Effector memory CD4-positive, alpha-beta T cell (primary cell): ENCODE results near the gene TAPBPL.

Experiments
- DNase-seq, 3 donors: peaks; one replicate each; pipeline ENCODE4 v3.0.0-alpha.2; 2020
- H3K27ac ChIP-seq: 2 replicates; pipeline ENCODE4 v1.7.0; 2013; ENCODE audit warnings: mild to moderate bottlenecking, low read length, moderate library complexity; ENCODE audit not compliant: insufficient read depth, poor library complexity, severe bottlenecking
- H3K27me3 ChIP-seq: replicated peaks from 2 replicates; pipeline ENCODE4 v1.7.0; 2013; ENCODE audit warnings: mild to moderate bottlenecking, low read length; ENCODE audit not compliant: insufficient read depth, control insufficient read depth, poor library complexity, severe bottlenecking
- H3K36me3 ChIP-seq: 2 replicates; pipeline ENCODE4 v1.7.0; 2013; ENCODE audit warnings: mild to moderate bottlenecking, low read length, moderate library complexity; ENCODE audit not compliant: control insufficient read depth, insufficient read depth
- H3K4me1 ChIP-seq: 2 replicates; pipeline ENCODE4 v1.7.0; 2013; ENCODE audit warnings: low read length, mild to moderate bottlenecking; ENCODE audit not compliant: control insufficient read depth, insufficient read depth, poor library complexity, severe bottlenecking
- H3K4me3 ChIP-seq: 2 replicates; pipeline ENCODE4 v1.7.0; 2013; ENCODE audit warnings: low read length, low read depth, mild to moderate bottlenecking; ENCODE audit not compliant: insufficient read depth, poor library complexity, severe bottlenecking
- H3K9me3 ChIP-seq: 2 replicates; pipeline ENCODE4 v1.7.0; 2013; ENCODE audit warnings: mild to moderate bottlenecking, low read length, moderate library complexity; ENCODE audit not compliant: control insufficient read depth

The TAPBPL gene

GRCh38 chr12:6435961-6436715 is 15.7 kb upstream of the TAPBPL start:
- Histone ChIP-seq H3K36me3 (no peaks in the 10 kb centered on the region), H3K27me3 (no peaks in the 10 kb centered on the region), H3K4me3 (no peak overlapping the region), H3K27ac (no peak overlapping the region), H3K9me3 (no peaks in the 10 kb centered on the region), H3K4me1 (peaks cover 7% of the 10 kb centered on the region)
- DNase-seq, result no peak

GRCh38 chr12:6437586-6437985 is 14.3 kb upstream of the TAPBPL start:
- no peak for DNase-seq
- H3K4me3 ChIP-seq, result no peak overlapping the region

GRCh38 chr12:6438345-6438744 is 13.5 kb upstream of the TAPBPL start:
- DNase-seq, result no peak

More at GRCh38 chr12:6437586-6437985, 14.3 kb upstream of the TAPBPL start:
- no peaks in the 10 kb centered on the region for H3K27me3 ChIP-seq
- no peaks in the 10 kb centered on the region for H3K9me3 ChIP-seq
- H3K36me3 ChIP-seq, result no peaks in the 10 kb centered on the region
- peaks cover 7% of the 10 kb centered on the region for H3K4me1 ChIP-seq
- H3K27ac ChIP-seq, result no peak overlapping the region

GRCh38 chr12:6440391-6440790 is 11.5 kb upstream of the TAPBPL start:
- H3K9me3 ChIP-seq, result no peaks in the 10 kb centered on the region
- no peak overlapping the region for H3K4me3 ChIP-seq
- no peaks in the 10 kb centered on the region for H3K27me3 ChIP-seq
- no peak overlapping the region for H3K27ac ChIP-seq
- no peaks in the 10 kb centered on the region for H3K36me3 ChIP-seq
- no peak for DNase-seq
- H3K4me1 ChIP-seq, result peaks cover 17% of the 10 kb centered on the region

More at GRCh38 chr12:6438345-6438744, 13.5 kb upstream of the TAPBPL start:
- Histone ChIP-seq H3K4me1 (peaks cover 11% of the 10 kb centered on the region), H3K4me3 (no peak overlapping the region), H3K27me3 (no peaks in the 10 kb centered on the region), H3K36me3 (no peaks in the 10 kb centered on the region), H3K27ac (no peak overlapping the region), H3K9me3 (no peaks in the 10 kb centered on the region)

GRCh38 chr12:6442836-6443235 is 9.0 kb upstream of the TAPBPL start:
- Histone ChIP-seq H3K4me3 (no peak overlapping the region), H3K27me3 (no peaks in the 10 kb centered on the region), H3K9me3 (no peaks in the 10 kb centered on the region), H3K36me3 (no peaks in the 10 kb centered on the region), H3K27ac (peak overlapping the region; percentile 40), H3K4me1 (peaks cover 18% of the 10 kb centered on the region)
- no peak for DNase-seq

- peaks cover 19% of the 10 kb centered on the region for H3K4me1 ChIP-seq
These were observed 8.4 kb upstream of the TAPBPL start for GRCh38 chr12:6443361-6443983.

GRCh38 chr12:6444031-6444430 is 7.8 kb upstream of the TAPBPL start:
- Histone ChIP-seq H3K4me1 (peaks cover 19% of the 10 kb centered on the region), H3K9me3 (no peaks in the 10 kb centered on the region), H3K4me3 (no peak overlapping the region), H3K27ac (peak overlapping the region; percentile 40), H3K27me3 (no peaks in the 10 kb centered on the region), H3K36me3 (no peaks in the 10 kb centered on the region)
- DNase-seq, result no peak

More at GRCh38 chr12:6443361-6443983, 8.4 kb upstream of the TAPBPL start:
- H3K27me3 ChIP-seq, result no peaks in the 10 kb centered on the region
- no peaks in the 10 kb centered on the region for H3K9me3 ChIP-seq
- H3K4me3 ChIP-seq, result peak overlapping the region; percentile 11
- no peaks in the 10 kb centered on the region for H3K36me3 ChIP-seq
- no peak for DNase-seq
- peak overlapping the region; percentile 40 for H3K27ac ChIP-seq

GRCh38 chr12:6444704-6445688 is 6.8 kb upstream of the TAPBPL start, which contains the start of gene CD27:
CD27 (plus strand) TSS chr12:6444955; CDS start chr12:6445096, 141 bp downstream.
- no peaks in the 10 kb centered on the region for H3K9me3 ChIP-seq
- H3K4me3 ChIP-seq, result peak within 1 kb of the TSS; percentile 66
- peak within 1 kb of the TSS; percentile 75 for H3K27ac ChIP-seq
- H3K27me3 ChIP-seq, result no peaks in the 10 kb centered on the region
- DNase-seq, result no peak
- H3K4me1 ChIP-seq, result peaks cover 21% of the 10 kb centered on the region
- no peaks in the 10 kb centered on the region for H3K36me3 ChIP-seq

GRCh38 chr12:6450091-6450868 is 1.6 kb upstream of the TAPBPL start:
- peaks cover 17% of the 10 kb centered on the region for H3K36me3 ChIP-seq
- no peaks in the 10 kb centered on the region for H3K27me3 ChIP-seq
- no peaks in the 10 kb centered on the region for H3K9me3 ChIP-seq
- H3K4me3 ChIP-seq, result peak overlapping the region; percentile 94
- H3K4me1 ChIP-seq, result peaks cover 36% of the 10 kb centered on the region
- H3K27ac ChIP-seq, result peak overlapping the region; percentile 95
- no peak for DNase-seq
